ENCODE data around the gene NDUFB6. TPM values are rescaled to one million over a fixed set of nuclear protein-coding genes. Genes with fewer than 3 reads are reported as not detected.

Gene NDUFB6
- total and polyA plus RNA-seq, 9 of the 15 experiments (the other 6 are each of a cell fraction or from before 2014, with no cell fraction given) = 26.5 to 88.1 (median 64.0) TPM

- no peak for TF ChIP-seq SRSF7 (optimal IDR thresholded peaks at IDR 0.05; ENCODE audit: low read depth, low read length)
- no peak for TF ChIP-seq STAT5A (IDR thresholded peaks at IDR 0.05; ENCODE audit: borderline replicate concordance, low read length)
- no peak for TF ChIP-seq ZNF124 (CRISPR knock-in tag; IDR thresholded peaks at IDR 0.05)
- no peak for TF ChIP-seq SUPT5H (IDR thresholded peaks at IDR 0.05)
- no peak for TF ChIP-seq TAF7 (tag; IDR thresholded peaks at IDR 0.05)
- TF ChIP-seq RREB1 (CRISPR knock-in tag; IDR thresholded peaks at IDR 0.05) = no peak
- no peak for TF ChIP-seq DEAF1 (CRISPR knock-in tag; IDR thresholded peaks at IDR 0.05)
Measured at GRCh38 chr9:32577316-32577715, 4.4 kb upstream of the NDUFB6 start (continued).
